Activated CD4-positive, alpha-beta T cell treated with anti-CD3 and anti-CD28 coated beads for 36 hours (primary cell): Measurements from ENCODE around the gene TUBA4A. TPM values are rescaled to one million over a fixed set of nuclear protein-coding genes. Genes with fewer than 3 reads are reported as not detected.

Experiments
- ATAC-seq: fragments of 200-7000 bp; cut with Tn5 transposase; one replicate; pipeline ENCODE4 v1.10.0; 2021; ENCODE audit warnings: mild to moderate bottlenecking, moderate library complexity
- CTCF ChIA-PET: fragments of 350-600 bp; sonication (Branson Sonifier 250); formaldehyde crosslinking; loops from one replicate; lab custom pipeline; 2021; ENCODE audit warnings: antibody characterized with exemption; lab: Charles Lee
- POLR2A ChIA-PET: fragments of 350-600 bp; sonication (Branson Sonifier 250); formaldehyde crosslinking; loops from one replicate; lab custom pipeline; 2021; ENCODE audit warnings: antibody characterized with exemption, inconsistent platforms; lab: Charles Lee
- DNase-seq: peaks from one replicate; pipeline ENCODE4 v3.0.0-alpha.2; 2020
- H3K27ac Mint-ChIP-seq: one replicate; pipeline ENCODE4 v1.8.0; 2021; ENCODE audit warnings: mixed read lengths
- H3K27me3 Mint-ChIP-seq: one replicate; pipeline ENCODE4 v1.8.0; 2021; ENCODE audit warnings: mixed read lengths
- H3K36me3 Mint-ChIP-seq: one replicate; pipeline ENCODE4 v1.8.0; 2021; ENCODE audit warnings: low read depth, mixed read lengths
- H3K4me1 Mint-ChIP-seq: one replicate; pipeline ENCODE4 v1.8.0; 2021; ENCODE audit warnings: mixed read lengths
- H3K4me3 Mint-ChIP-seq: one replicate; pipeline ENCODE4 v1.8.0; 2021; ENCODE audit warnings: mild to moderate bottlenecking, moderate library complexity, mixed read lengths
- H3K9me3 Mint-ChIP-seq: one replicate; pipeline ENCODE4 v1.8.0; 2021; ENCODE audit warnings: low read depth, mixed read lengths
- intact Hi-C, 2 experiments: fragments of 100-400 bp; cut with DNase I in 1 of 2; cut with micrococcal nuclease in 1 of 2; formaldehyde crosslinking; loops; one replicate each; pipeline versions ENCODE4 v1.14.2 to v1.15.1; 2022 to 2024; cut with DNase I, micrococcal nuclease
- total RNA-seq, 2 experiments: library from RNA; stranded (reverse); gene quantifications; one replicate each; pipeline ENCODE4 v1.2.3, GENCODE V29; 2021

TUBA4A gene
- total RNA-seq, 2 experiments from 2014 or later = 210 to 369 TPM

GRCh38 chr2:219294356-219295351 is 40.9 kb upstream of the TUBA4A start:
- ATAC-seq = peak; percentile 90
- POLR2A ChIA-PET = interaction anchor here (0.5 to 1.3 kb wide), 7 partner anchors 15 to 119 kb away, joined by 3 to 8 read pairs (median 4); partner anchors contain the start of genes CNPPD1, DNAJB2, TUBA4A and TUBA4B

DNA sequence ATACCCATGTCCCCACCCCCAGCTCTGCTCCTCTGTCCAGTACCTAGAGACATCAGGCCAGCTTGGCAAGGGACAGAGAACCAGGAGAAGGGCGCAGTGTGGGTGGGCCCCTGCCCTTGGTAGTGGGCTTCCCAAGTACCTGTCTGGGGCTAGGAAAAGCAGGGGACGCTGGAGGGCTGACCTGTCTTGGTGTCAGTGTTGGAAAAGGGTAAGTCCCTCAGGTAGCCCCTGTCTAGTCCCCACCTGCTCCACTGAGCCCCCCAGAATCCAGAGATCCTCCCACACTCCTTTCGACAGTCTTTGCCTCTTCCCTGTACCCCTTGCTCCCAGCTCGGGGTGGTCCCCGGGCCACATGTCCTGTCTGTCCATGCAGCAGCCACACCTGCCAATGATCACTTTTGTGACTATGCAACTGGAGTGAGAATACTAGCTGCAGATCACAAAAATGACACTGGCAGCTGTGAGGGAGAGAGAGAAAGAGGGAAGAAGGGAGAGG is 40.1 kb upstream of the TUBA4A start:
- peaks cover 19% of the 10 kb centered on the region for H3K4me1 Mint-ChIP-seq
- POLR2A ChIA-PET = no interaction called here
- ATAC-seq (no peak), DNase-seq (no peak)
- peak overlapping the region; percentile 68 for H3K4me3 Mint-ChIP-seq
- H3K27me3 Mint-ChIP-seq = no peaks in the 10 kb centered on the region
- H3K36me3 Mint-ChIP-seq = no peaks in the 10 kb centered on the region
- no peaks in the 10 kb centered on the region for H3K9me3 Mint-ChIP-seq
- H3K27ac Mint-ChIP-seq = peak overlapping the region; percentile 84
- CTCF ChIA-PET = interaction anchor here (0.7 to 12.9 kb wide), 15 partner anchors 14 to 726 kb away, joined by 3 to 257 read pairs (median 8); partner anchors contain the start of genes ABCB6, ANKZF1, ATG9A and CNPPD1
- intact Hi-C loops = loop anchor here (1.0 to 2.0 kb wide), 8 partner anchors 14 to 133 kb away; partner anchors contain the start of genes TUBA4A (in 2 of the 2), TUBA4B (in 2 of the 2), ABCB6 (in 1 of the 2) and ANKZF1 (in 1 of the 2)

More at GRCh38 chr2:219294356-219295351, 40.9 kb upstream of the TUBA4A start:
- intact Hi-C loops = loop anchor here (1.0 to 5.0 kb wide), 12 partner anchors 15 to 248 kb away; partner anchors contain the start of genes DNAJB2 (in 2 of the 2), NHEJ1 (in 2 of the 2), RETREG2 (in 2 of the 2) and TUBA4A (in 2 of the 2)
- Mint-ChIP-seq H3K27me3 (no peaks in the 10 kb centered on the region), H3K4me3 (peak overlapping the region; percentile 68), H3K9me3 (no peaks in the 10 kb centered on the region), H3K36me3 (no peaks in the 10 kb centered on the region), H3K27ac (peak overlapping the region; percentile 84), H3K4me1 (peaks cover 22% of the 10 kb centered on the region)
- DNase-seq = peak; percentile 93
- CTCF ChIA-PET = interaction anchor here (0.6 to 12.9 kb wide), 52 partner anchors 11 to 637 kb away, joined by 3 to 257 read pairs (median 5); partner anchors contain the start of genes ABCB6, ANKZF1, ATG9A and CNPPD1

DNA sequence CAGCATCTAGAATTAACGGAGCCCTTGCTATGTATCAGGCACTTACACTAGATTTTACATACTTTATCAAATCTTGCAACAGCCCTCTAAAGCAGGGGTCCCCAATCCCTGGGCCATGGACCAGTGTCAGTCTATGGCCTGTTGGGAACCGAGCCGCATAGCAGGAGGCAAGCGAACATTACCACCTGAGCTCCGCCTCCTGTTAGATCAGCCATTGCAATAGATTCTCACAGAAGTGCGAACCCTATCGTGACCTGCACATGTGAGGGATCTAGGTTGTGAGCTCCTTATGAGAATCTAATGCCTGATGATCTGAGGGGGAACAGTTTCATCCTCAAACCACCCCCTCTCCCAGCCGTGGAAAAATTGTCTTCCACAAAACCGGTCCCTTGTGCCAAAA is 38.9 kb upstream of the TUBA4A start:
- Mint-ChIP-seq H3K4me1 (peaks cover 16% of the 10 kb centered on the region), H3K27ac (no peak overlapping the region), H3K4me3 (no peak overlapping the region), H3K36me3 (no peaks in the 10 kb centered on the region), H3K9me3 (no peaks in the 10 kb centered on the region), H3K27me3 (no peaks in the 10 kb centered on the region)
- ChIA-PET POLR2A (no interaction called here), CTCF (interaction anchor here (0.6 to 12.9 kb wide), 5 partner anchors 13 to 134 kb away, joined by 3 to 257 read pairs (median 30); partner anchors contain the start of genes DNAJB2 and NHEJ1)
- DNase-seq = no peak
- intact Hi-C loops = no loop called here
- no peak for ATAC-seq

DNA sequence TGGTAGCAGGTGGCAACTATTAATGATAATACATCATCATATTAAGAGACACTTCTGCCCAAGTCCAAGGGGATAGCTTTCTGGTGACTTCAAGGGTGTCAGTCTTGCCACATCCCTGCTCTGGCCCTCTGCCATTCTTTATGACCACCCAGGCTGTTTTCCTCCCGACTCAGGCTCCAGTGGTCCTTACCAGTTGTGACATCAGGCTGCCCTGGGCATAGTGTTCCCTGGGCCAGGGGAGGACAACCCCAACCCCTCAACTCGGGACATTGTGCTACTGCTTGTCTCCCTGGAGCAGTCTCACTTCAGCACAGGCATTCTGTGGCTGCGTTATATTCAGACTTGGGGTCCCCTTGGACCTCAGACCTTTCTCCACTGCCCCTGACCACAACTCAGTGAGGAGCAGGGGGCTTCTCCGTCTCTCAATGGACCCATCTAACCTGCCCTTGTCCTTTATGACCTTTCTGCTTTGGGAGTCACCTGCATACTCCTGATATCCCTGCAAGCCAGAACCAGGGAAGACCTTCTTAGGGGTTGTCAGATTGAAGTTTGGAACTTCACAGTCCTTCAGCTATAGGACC is 38.3 kb upstream of the TUBA4A start:
- ChIA-PET POLR2A (no interaction called here), CTCF (interaction anchor here (0.6 to 12.9 kb wide), 4 partner anchors 12 to 312 kb away, joined by 3 to 257 read pairs (median 27); partner anchors contain the start of genes DNAJB2 and NHEJ1)
- H3K36me3 Mint-ChIP-seq = no peaks in the 10 kb centered on the region
- peaks cover 16% of the 10 kb centered on the region for H3K4me1 Mint-ChIP-seq
- no peaks in the 10 kb centered on the region for H3K27me3 Mint-ChIP-seq
- no peaks in the 10 kb centered on the region for H3K9me3 Mint-ChIP-seq
- no peak for DNase-seq
- no peak overlapping the region for H3K27ac Mint-ChIP-seq
- H3K4me3 Mint-ChIP-seq = no peak overlapping the region
- ATAC-seq = no peak
- intact Hi-C loops = no loop called here

- no peak overlapping the region for H3K4me3 Mint-ChIP-seq
Observed at GRCh38 chr2:219291394-219291793, 37.7 kb upstream of the TUBA4A start.

GRCh38 chr2:219290381-219291171 is 36.9 kb upstream of the TUBA4A start:
- ATAC-seq = no peak
- peaks cover 15% of the 10 kb centered on the region for H3K4me1 Mint-ChIP-seq
- no peak overlapping the region for H3K4me3 Mint-ChIP-seq
- ChIA-PET POLR2A (no interaction called here), CTCF (interaction anchor here (0.7 to 12.9 kb wide), 3 partner anchors 9 to 28 kb away, joined by 3 to 257 read pairs (median 3); partner anchors contain the start of gene DNAJB2)
- H3K27me3 Mint-ChIP-seq = no peaks in the 10 kb centered on the region
- H3K27ac Mint-ChIP-seq = no peak overlapping the region
- no peaks in the 10 kb centered on the region for H3K9me3 Mint-ChIP-seq
- peaks cover 5% of the 10 kb centered on the region for H3K36me3 Mint-ChIP-seq
- no peak for DNase-seq
- intact Hi-C loops = no loop called here

More at GRCh38 chr2:219291394-219291793, 37.7 kb upstream of the TUBA4A start:
- Mint-ChIP-seq H3K27me3 (no peaks in the 10 kb centered on the region), H3K27ac (no peak overlapping the region), H3K4me1 (peaks cover 16% of the 10 kb centered on the region), H3K36me3 (peaks cover under 1% of the 10 kb centered on the region), H3K9me3 (no peaks in the 10 kb centered on the region)
- no peak for ATAC-seq
- ChIA-PET POLR2A (no interaction called here), CTCF (interaction anchor here (0.6 to 12.9 kb wide), 3 partner anchors 12 to 312 kb away, joined by 4 to 257 read pairs (median 50); partner anchors contain the start of genes DNAJB2 and NHEJ1)
- DNase-seq = no peak
- intact Hi-C loops = no loop called here

GRCh38 chr2:219289537-219290361 is 36.0 kb upstream of the TUBA4A start:
- ATAC-seq = no peak
- intact Hi-C loops = no loop called here
- Mint-ChIP-seq H3K27me3 (no peaks in the 10 kb centered on the region), H3K4me1 (peaks cover 9% of the 10 kb centered on the region), H3K27ac (no peak overlapping the region), H3K4me3 (no peak overlapping the region), H3K36me3 (peaks cover 7% of the 10 kb centered on the region), H3K9me3 (no peaks in the 10 kb centered on the region)
- no peak for DNase-seq
- POLR2A ChIA-PET = no interaction called here
- CTCF ChIA-PET = interaction anchor here (12.9 kb wide), 1 partner anchor 10 kb away, joined by 257 read pairs; the partner anchor contains the start of gene DNAJB2

- H3K4me1 Mint-ChIP-seq = peaks cover 5% of the 10 kb centered on the region
- ATAC-seq (no peak), DNase-seq (no peak)
- no peak overlapping the region for H3K4me3 Mint-ChIP-seq
- ChIA-PET POLR2A (no interaction called here), CTCF (interaction anchor here (12.9 kb wide), 1 partner anchor 9 kb away, joined by 257 read pairs; the partner anchor contains the start of gene DNAJB2)
- H3K27me3 Mint-ChIP-seq = no peaks in the 10 kb centered on the region
- no peaks in the 10 kb centered on the region for H3K9me3 Mint-ChIP-seq
- H3K27ac Mint-ChIP-seq = no peak overlapping the region
- peaks cover 7% of the 10 kb centered on the region for H3K36me3 Mint-ChIP-seq
- intact Hi-C loops = no loop called here
Observed at GRCh38 chr2:219289195-219289536, 35.4 kb upstream of the TUBA4A start.

DNA sequence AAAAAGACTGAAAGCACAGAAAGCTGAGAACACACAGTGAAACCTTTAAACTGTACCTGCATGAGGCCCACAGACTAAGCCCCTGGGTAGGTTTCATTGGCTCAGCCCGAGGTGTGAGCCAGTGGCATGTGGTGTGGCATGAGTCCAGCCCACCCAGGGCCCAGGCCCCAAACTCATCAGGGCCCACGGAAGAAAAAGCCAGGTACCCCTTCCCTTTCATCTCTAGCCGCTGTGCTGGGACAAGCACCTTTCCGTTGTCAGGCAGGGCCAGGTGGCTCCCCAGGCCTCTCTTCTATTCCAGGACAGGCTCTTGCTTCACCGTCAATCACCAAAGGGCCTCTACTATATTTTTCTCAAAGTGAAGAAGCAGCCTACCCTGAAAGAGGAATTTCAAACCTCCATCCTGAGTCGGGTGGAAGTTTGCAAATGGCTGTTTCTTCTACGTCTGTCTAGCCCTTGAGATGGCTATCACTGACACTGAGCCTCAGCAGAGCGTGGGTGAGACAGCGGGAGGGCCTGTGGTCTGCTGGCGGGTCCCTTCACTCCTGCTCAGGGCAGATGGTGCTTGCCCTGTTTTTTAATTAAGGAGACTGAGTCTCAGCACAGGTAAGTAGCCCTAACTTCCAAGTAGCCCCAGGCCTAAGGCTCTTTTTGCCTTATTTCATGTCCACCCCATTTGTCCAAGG is 34.0 kb upstream of the TUBA4A start:
- no peaks in the 10 kb centered on the region for H3K27me3 Mint-ChIP-seq

More for the DNA sequence above, 34.0 kb upstream of the TUBA4A start:
- CTCF ChIA-PET = interaction anchor here (1.1 to 15.5 kb wide), 2 partner anchors 8 to 9 kb away, joined by 3 to 257 read pairs; partner anchors contain the start of gene DNAJB2
- H3K36me3 Mint-ChIP-seq = peaks cover 10% of the 10 kb centered on the region
- ATAC-seq = no peak
- intact Hi-C loops = no loop called here
- H3K9me3 Mint-ChIP-seq = no peaks in the 10 kb centered on the region
- no peak for DNase-seq
- H3K4me3 Mint-ChIP-seq = no peak overlapping the region
- H3K27ac Mint-ChIP-seq = no peak overlapping the region
- peaks cover 2% of the 10 kb centered on the region for H3K4me1 Mint-ChIP-seq
- POLR2A ChIA-PET = interaction anchor here (0.6 kb wide), 1 partner anchor 138 kb away, joined by 3 read pairs; no protein-coding TSS in a partner anchor
